ENCODE measurements around the gene ZMYM5.

DNA sequence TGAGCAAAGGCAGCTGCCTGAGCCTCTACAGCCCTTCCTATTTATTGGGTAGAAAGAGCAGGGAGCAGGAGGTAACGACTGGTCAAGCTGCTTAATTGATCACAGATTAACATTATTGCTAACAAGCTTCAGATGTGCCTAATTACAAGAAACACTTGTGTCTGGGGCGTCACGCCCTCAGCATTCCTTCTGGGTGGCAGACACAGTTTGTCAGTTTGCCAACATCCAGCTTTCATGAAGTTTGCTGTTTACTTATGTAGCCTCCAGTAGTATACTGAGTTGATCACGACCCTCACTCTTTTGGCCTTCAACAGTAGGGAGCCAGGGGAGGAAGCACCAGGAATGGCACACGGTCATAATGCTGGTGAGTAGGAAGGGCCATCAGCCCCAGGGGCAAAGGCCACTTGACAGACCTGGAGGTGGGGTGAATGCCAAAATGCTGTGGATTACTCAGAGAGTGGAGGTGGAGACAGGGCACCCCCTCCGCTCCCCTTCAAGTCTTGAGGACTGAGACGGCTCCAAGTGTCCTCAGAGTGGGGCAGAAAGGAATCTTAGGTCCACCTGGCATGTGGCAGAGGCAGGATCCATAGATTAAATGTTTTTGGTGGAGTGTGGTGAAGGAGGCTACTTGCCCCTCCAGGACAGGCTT lies 45.8 kb downstream of the ZMYM5 start:
- TF ChIP-seq POLR2A (IDR thresholded peaks at IDR 0.05): no peak
- TF ChIP-seq, protein P1, sequence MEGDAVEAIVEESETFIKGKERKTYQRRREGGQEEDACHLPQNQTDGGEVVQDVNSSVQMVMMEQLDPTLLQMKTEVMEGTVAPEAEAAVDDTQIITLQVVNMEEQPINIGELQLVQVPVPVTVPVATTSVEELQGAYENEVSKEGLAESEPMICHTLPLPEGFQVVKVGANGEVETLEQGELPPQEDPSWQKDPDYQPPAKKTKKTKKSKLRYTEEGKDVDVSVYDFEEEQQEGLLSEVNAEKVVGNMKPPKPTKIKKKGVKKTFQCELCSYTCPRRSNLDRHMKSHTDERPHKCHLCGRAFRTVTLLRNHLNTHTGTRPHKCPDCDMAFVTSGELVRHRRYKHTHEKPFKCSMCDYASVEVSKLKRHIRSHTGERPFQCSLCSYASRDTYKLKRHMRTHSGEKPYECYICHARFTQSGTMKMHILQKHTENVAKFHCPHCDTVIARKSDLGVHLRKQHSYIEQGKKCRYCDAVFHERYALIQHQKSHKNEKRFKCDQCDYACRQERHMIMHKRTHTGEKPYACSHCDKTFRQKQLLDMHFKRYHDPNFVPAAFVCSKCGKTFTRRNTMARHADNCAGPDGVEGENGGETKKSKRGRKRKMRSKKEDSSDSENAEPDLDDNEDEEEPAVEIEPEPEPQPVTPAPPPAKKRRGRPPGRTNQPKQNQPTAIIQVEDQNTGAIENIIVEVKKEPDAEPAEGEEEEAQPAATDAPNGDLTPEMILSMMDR (IDR thresholded peaks at IDR 0.05): no peak

All from stomach (tissue), 4 donors.